Caco-2 (cell line): Measurements from ENCODE around the gene KLK10. TPM values are rescaled to one million over a fixed set of nuclear protein-coding genes. Genes with fewer than 3 reads are reported as not detected.

ENCODE experiments used
- BruUV-seq: library from RNA; stranded (reverse); fragments of 400-500 nt; replicated peaks from 2 replicates; lab custom pipeline; 2021; lab: Mats Ljungman, UMichigan
- CTCF ChIA-PET: fragments of 300-600 bp; sonication (Branson Sonifier 250); formaldehyde crosslinking; loops from one replicate; lab custom pipeline; 2022; ENCODE audit warnings: antibody characterized with exemption; lab: Charles Lee
- POLR2A ChIA-PET: fragments of 300-600 bp; sonication (Branson Sonifier 250); formaldehyde crosslinking; loops from one replicate; lab custom pipeline; 2022; ENCODE audit warnings: antibody characterized with exemption; lab: Charles Lee
- DNase-seq, 2 experiments: peaks; one replicate each; pipeline versions ENCODE4 v3.0.0 to v3.0.0-alpha.2; 2020 to 2022
- H3K27me3 ChIP-seq: replicated peaks from 2 replicates; pipeline ENCODE4 v1.6.0; 2011; ENCODE audit warnings: low read length; ENCODE audit not compliant: control insufficient read depth, insufficient read depth
- H3K36me3 ChIP-seq: 2 replicates; pipeline ENCODE4 v1.5.1; 2011; ENCODE audit warnings: low read length; ENCODE audit not compliant: control insufficient read depth, insufficient read depth
- H3K4me1 ChIP-seq: fragments of 250-450 bp; sonication (Bioruptor Pico); 2 replicates; pipeline ENCODE4 v1.5.1; 2020; ENCODE audit warnings: mild to moderate bottlenecking
- H3K4me3 ChIP-seq: 2 replicates; pipeline ENCODE4 v1.5.1; 2011; ENCODE audit warnings: low read depth, mild to moderate bottlenecking, control low read depth, low read length
- H3K9me3 ChIP-seq: fragments of 250-450 bp; sonication (Bioruptor Pico); 2 replicates; pipeline ENCODE4 v1.5.1; 2020; ENCODE audit warnings: mild to moderate bottlenecking, moderate library complexity
- H3K27ac Mint-ChIP-seq: one replicate; pipeline ENCODE4 v1.8.0; 2022; ENCODE audit warnings: mixed read lengths; ENCODE audit not compliant: unreplicated experiment
- H3K27me3 Mint-ChIP-seq: one replicate; pipeline ENCODE4 v1.8.0; 2022; ENCODE audit warnings: mixed read lengths; ENCODE audit not compliant: insufficient read depth, unreplicated experiment
- H3K36me3 Mint-ChIP-seq: one replicate; pipeline ENCODE4 v1.8.0; 2022; ENCODE audit warnings: mild to moderate bottlenecking, mixed read lengths; ENCODE audit not compliant: insufficient read depth, unreplicated experiment
- H3K4me1 Mint-ChIP-seq: one replicate; pipeline ENCODE4 v1.8.0; 2022; ENCODE audit warnings: low read depth, mixed read lengths; ENCODE audit not compliant: unreplicated experiment
- H3K4me3 Mint-ChIP-seq: one replicate; pipeline ENCODE4 v1.8.0; 2022; ENCODE audit warnings: mild to moderate bottlenecking, moderate library complexity, mixed read lengths; ENCODE audit not compliant: unreplicated experiment
- H3K9me3 Mint-ChIP-seq: one replicate; pipeline ENCODE4 v1.8.0; 2022; ENCODE audit warnings: mixed read lengths; ENCODE audit not compliant: unreplicated experiment
- CTCF ChIP-seq, 2 experiments: fragments of 200-600 bp in 1 of 2; IDR thresholded peaks; 1 replicate in 1 of 2; 2 replicates in 1 of 2; pipeline versions ENCODE4 v1.5.1 to v1.8.0; 2011 to 2022; ENCODE audit warnings: antibody characterized with exemption in 1 of 2, control low read depth in 1 of 2, inconsistent platforms in 1 of 2, low read depth in 1 of 2, low read length in 1 of 2, mild to moderate bottlenecking in 1 of 2, moderate library complexity in 1 of 2; ENCODE audit not compliant: insufficient read depth in 1 of 2, severe bottlenecking in 1 of 2, unreplicated experiment in 1 of 2
- intact Hi-C: fragments of 100-400 bp; cut with micrococcal nuclease; formaldehyde crosslinking; loops from one replicate; pipeline ENCODE4 v1.10.0; 2022; ENCODE audit not compliant: unreplicated experiment
- total RNA-seq: library from RNA; stranded (reverse); gene quantifications from 2 replicates; pipeline ENCODE4 v1.2.3, GENCODE V29; 2022

The KLK10 gene
- total RNA-seq, 1 experiment from 2014 or later = not detected

- no TSS peak for BruUV-seq
Measured at GRCh38 chr19:51029718-51030117, 10.2 kb upstream of the KLK10 start.

GRCh38 chr19:51027873-51028272 lies 8.4 kb upstream of the KLK10 start:
- H3K9me3 Mint-ChIP-seq = no peaks in the 10 kb centered on the region
- H3K27ac Mint-ChIP-seq = no peak overlapping the region
- no peak for DNase-seq
- H3K36me3 Mint-ChIP-seq = no peaks in the 10 kb centered on the region
- Histone ChIP-seq H3K9me3 (no peaks in the 10 kb centered on the region), H3K36me3 (no peaks in the 10 kb centered on the region), H3K27me3 (no peaks in the 10 kb centered on the region; the same call in 1 of the 2 replicates), H3K4me3 (no peak overlapping the region), H3K4me1 (no peaks in the 10 kb centered on the region)
- POLR2A ChIA-PET = no interaction called here
- no peak overlapping the region for H3K4me3 Mint-ChIP-seq
- peaks cover 9% of the 10 kb centered on the region for H3K27me3 Mint-ChIP-seq
- intact Hi-C loops = no loop called here
- no TSS peak for BruUV-seq
- CTCF ChIA-PET = no interaction called here
- no peak for TF ChIP-seq CTCF (IDR thresholded peaks at IDR 0.05; ENCODE audit: insufficient read depth in 1 of 2, low read depth in 1 of 2, low read length in 1 of 2, severe bottlenecking in 1 of 2, unreplicated experiment in 1 of 2)
- H3K4me1 Mint-ChIP-seq = no peaks in the 10 kb centered on the region

More at GRCh38 chr19:51029718-51030117, 10.2 kb upstream of the KLK10 start:
- no peak for DNase-seq
- no peaks in the 10 kb centered on the region for H3K9me3 ChIP-seq
- ChIA-PET POLR2A (no interaction called here), CTCF (no interaction called here)
- Mint-ChIP-seq H3K27ac (no peak overlapping the region), H3K9me3 (no peaks in the 10 kb centered on the region), H3K4me1 (peaks cover 4% of the 10 kb centered on the region), H3K36me3 (no peaks in the 10 kb centered on the region), H3K4me3 (no peak overlapping the region), H3K27me3 (peaks cover 13% of the 10 kb centered on the region)
- H3K4me3 ChIP-seq = no peak overlapping the region
- intact Hi-C loops = no loop called here
- no peaks in the 10 kb centered on the region for H3K36me3 ChIP-seq
- TF ChIP-seq CTCF (IDR thresholded peaks at IDR 0.05; ENCODE audit: insufficient read depth in 1 of 2, low read depth in 1 of 2, low read length in 1 of 2, severe bottlenecking in 1 of 2, unreplicated experiment in 1 of 2) = no peak
- H3K4me1 ChIP-seq = no peaks in the 10 kb centered on the region
- no peaks in the 10 kb centered on the region for H3K27me3 ChIP-seq

GRCh38 chr19:51027126-51027806 lies 7.8 kb upstream of the KLK10 start:
- BruUV-seq = no TSS peak
- H3K27ac Mint-ChIP-seq = no peak overlapping the region
- DNase-seq = no peak
- H3K4me1 Mint-ChIP-seq = no peaks in the 10 kb centered on the region
- no peaks in the 10 kb centered on the region; the same call in 1 of the 2 replicates for H3K27me3 ChIP-seq
- H3K27me3 Mint-ChIP-seq = peaks cover 15% of the 10 kb centered on the region
- intact Hi-C loops = no loop called here
- no peaks in the 10 kb centered on the region for H3K36me3 ChIP-seq
- H3K4me3 ChIP-seq = no peak overlapping the region
- POLR2A ChIA-PET = no interaction called here
- H3K4me3 Mint-ChIP-seq = no peak overlapping the region
- TF ChIP-seq CTCF (IDR thresholded peaks at IDR 0.05; ENCODE audit: insufficient read depth in 1 of 2, low read depth in 1 of 2, low read length in 1 of 2, severe bottlenecking in 1 of 2, unreplicated experiment in 1 of 2) = no peak
- CTCF ChIA-PET = no interaction called here
- H3K9me3 ChIP-seq = no peaks in the 10 kb centered on the region
- H3K4me1 ChIP-seq = no peaks in the 10 kb centered on the region
- no peaks in the 10 kb centered on the region for H3K36me3 Mint-ChIP-seq
- H3K9me3 Mint-ChIP-seq = no peaks in the 10 kb centered on the region
